NCI-H345 treated with DMSO at 0.1 percent for 48 hours (cell line): ENCODE results near the gene NXPH3.

ENCODE experiments used
- DNase-seq: peaks from one replicate; lab custom pipeline; 2025; ENCODE audit not compliant: unreplicated experiment; lab: John Stamatoyannopoulos, UW

The NXPH3 gene

DNA sequence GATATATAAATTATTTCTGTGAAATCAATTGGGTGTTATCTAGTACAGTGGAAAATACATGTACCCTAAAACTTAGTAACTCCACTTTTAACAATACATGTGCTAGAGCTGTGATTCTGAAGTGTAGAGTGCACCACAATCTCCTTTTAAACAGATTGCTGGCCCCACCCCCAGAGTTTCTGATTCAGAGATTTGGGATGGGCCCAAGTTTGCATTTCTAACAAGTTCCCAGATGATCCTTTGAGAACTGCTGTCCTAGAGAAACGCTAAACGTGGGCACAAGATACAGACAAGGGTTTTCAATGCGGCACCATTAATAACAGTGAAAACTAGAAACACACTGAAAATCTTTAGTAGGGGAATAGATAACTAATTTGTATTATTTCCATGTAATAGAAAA is 49.2 kb downstream of the NXPH3 start:
- DNase-seq = no peak

DNA sequence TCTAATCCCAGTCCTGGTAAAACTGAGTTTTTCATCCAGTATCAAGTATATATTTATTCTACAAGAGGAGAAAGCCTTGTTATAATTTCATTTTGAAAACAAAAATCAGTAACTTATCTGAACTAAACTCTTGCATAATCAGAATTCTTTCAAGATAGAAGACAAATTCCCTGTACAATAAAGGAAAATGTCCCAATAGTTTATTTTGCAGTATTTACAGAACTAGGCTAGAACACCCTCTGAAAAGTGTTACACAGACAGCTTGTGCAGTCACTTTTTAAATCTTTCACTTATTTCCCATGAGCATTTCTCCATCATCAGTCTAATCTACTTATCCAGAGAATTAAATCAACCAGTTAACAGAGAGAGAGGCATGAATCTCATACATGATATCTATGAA is 53.8 kb downstream of the NXPH3 start:
- no peak for DNase-seq

DNA sequence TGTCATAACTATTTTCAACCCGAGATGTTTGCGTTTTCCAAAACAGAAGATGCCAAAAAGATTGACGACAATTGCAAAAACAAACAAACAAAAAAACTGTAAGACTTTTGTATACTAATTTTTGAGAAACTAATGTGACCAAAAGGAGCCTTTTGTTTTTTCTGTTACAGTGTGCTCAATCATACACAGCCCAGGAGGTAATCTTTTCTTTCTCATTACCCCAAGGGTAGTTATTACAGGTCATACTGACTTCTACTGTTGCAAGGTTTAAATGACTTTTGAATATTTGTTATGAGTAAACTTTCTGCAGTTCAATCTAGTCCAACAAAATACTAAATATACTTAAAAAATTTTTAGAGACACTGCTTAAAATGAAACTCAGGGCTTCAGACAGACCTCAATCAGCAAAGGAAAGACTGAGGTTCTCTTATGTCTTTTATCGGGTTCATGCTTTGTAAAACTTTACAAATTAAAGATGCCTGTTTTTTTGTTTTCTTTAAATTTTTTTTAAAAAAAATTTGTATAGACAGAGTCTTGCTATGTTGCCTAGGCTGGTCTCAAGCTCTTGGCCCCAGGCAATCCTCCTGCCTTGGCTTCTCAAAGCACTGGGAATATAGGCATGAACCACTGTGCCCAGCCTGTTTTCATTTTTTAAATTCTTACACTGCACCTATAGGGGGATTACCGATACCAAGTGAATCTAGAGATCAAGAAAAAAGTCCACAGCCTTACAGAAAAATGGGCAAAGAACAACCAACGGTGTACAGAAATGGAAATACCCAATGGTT is 54.6 kb downstream of the NXPH3 start:
- DNase-seq = no peak

DNA sequence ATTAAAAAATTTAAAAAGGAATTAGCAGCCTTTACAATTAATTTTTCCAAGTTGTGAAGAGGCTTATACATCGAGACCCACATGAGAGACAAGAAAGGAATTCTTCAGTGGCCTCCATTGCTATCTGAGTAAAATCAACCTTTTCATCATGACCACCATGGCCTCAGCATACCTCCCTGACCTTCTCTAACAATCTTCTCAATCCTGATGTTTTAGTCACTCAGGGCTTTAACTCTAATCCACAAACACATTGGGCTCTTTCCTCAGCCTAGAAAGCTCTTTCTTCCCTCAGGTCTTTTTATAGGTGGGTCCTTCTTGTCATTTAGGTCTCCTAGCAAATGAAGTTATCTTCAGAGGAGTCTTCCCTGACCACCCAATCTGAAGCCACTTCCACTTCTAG is 55.8 kb downstream of the NXPH3 start:
- DNase-seq = no peak
